NT2/D1 (cell line): ENCODE measurements around the gene AQP12A.

Source experiments
- YY1 ChIP-seq: IDR thresholded peaks from 2 replicates; pipeline ENCODE4 v1.6.1; 2011; ENCODE audit not compliant: insufficient read length, insufficient read depth
- ZNF274 ChIP-seq: IDR thresholded peaks from 2 replicates; pipeline ENCODE4 v1.6.1; 2011; ENCODE audit warnings: mild to moderate bottlenecking, low read depth, low read length

GRCh38 chr2:240745456-240745855 is 53.8 kb downstream of the AQP12A start:
- TF ChIP-seq ZNF274: no peak
- TF ChIP-seq YY1: no peak
